Measurements from ENCODE around the gene KIFC3. TPM values are rescaled to one million over a fixed set of nuclear protein-coding genes. Genes with fewer than 3 reads are reported as not detected.
A peak's percentile ranks its signal among the peaks of the same experiment; 100 is the strongest.

The KIFC3 gene
- total and polyA plus RNA-seq, 2 of the 13 experiments (the other 11 are each of a cell fraction or from before 2014, with no cell fraction given), result 42.1 to 45.3 TPM

DNA sequence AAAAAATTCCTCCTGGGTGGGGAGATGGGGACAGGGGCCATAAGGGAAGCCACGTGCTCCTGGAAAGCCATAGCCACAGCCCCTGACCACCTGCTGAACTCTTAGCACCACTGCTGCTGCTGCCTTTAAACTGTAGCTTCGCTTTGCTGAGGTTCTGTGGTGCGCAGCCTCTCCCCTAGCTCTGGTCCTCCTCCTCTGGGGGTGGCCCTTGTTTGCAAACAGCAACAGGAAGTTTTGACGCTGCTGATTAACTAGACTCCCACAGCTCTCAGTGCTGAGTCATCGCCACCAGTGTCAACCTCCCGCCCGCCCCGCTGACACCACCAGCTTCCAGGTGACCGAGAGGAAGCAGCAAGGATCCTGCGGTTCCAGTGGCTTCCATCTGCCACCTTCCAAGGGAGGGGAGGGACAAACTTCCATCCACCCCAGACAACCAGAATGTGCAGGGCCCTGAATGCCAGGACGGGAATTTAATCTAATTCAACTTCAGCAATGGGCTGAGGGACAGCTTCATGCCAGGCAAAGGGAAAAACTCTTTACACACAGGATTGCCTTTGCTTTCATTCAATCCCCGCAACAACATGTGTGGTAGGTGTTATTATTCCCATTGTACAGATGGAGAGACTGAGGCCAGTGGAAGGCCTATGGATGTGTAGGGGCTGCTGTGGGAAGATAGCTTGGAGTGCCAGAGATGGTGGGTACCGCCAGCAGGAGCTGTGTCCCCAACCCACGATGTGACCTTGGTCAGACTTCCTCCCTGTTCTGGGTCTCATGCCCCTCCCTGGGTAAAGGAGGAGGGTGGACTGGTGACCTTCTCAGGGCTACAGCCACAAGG lies 8.1 kb upstream of the KIFC3 start (continued):
- TF ChIP-seq, protein P1, sequence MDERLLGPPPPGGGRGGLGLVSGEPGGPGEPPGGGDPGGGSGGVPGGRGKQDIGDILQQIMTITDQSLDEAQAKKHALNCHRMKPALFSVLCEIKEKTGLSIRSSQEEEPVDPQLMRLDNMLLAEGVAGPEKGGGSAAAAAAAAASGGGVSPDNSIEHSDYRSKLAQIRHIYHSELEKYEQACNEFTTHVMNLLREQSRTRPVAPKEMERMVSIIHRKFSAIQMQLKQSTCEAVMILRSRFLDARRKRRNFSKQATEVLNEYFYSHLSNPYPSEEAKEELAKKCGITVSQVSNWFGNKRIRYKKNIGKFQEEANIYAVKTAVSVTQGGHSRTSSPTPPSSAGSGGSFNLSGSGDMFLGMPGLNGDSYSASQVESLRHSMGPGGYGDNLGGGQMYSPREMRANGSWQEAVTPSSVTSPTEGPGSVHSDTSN (CRISPR knock-in tag; IDR thresholded peaks at IDR 0.05), result no peak; the same call in 1 of the 2 replicates
- TF ChIP-seq PRDM15 (CRISPR knock-in tag; IDR thresholded peaks at IDR 0.05) (no peak), MAF1 (CRISPR knock-in tag; IDR thresholded peaks at IDR 0.05; ENCODE audit: borderline replicate concordance) (no peak), STAG1 (CRISPR knock-in tag; IDR thresholded peaks at IDR 0.05) (peak; percentile 10; the same call in 1 of the 2 replicates), AGO1 (IDR thresholded peaks at IDR 0.05; ENCODE audit: low read depth, low read length, poor library complexity, severe bottlenecking) (no peak), FOXM1 (CRISPR knock-in tag; IDR thresholded peaks at IDR 0.05) (no peak), SUZ12 (IDR thresholded peaks at IDR 0.05; ENCODE audit: low read depth, low read length) (no peak), TSC22D2 (CRISPR knock-in tag; IDR thresholded peaks at IDR 0.05; ENCODE audit: borderline replicate concordance) (0 out of 2 replicates have a peak, but pooled peaks have one; percentile 71), RAD21 (CRISPR knock-in tag; IDR thresholded peaks at IDR 0.05) (no peak), SNAPC2 (CRISPR knock-in tag; IDR thresholded peaks at IDR 0.05) (peak; percentile 97), NFIC (IDR thresholded peaks at IDR 0.05; ENCODE audit: low read length) (no peak), SATB2 (CRISPR knock-in tag; IDR thresholded peaks at IDR 0.05) (no peak), CAMTA2 (CRISPR knock-in tag; IDR thresholded peaks at IDR 0.05; ENCODE audit: borderline replicate concordance) (no peak), ZNF749 (CRISPR knock-in tag; IDR thresholded peaks at IDR 0.05; ENCODE audit: borderline replicate concordance) (peak; percentile 85; the same call in 1 of the 2 replicates), CREB1 (IDR thresholded peaks at IDR 0.05) (no peak), CREB1 (CRISPR knock-in tag; IDR thresholded peaks at IDR 0.05) (peak; percentile 43; the same call in 1 of the 2 replicates), ZNF501 (CRISPR knock-in tag; IDR thresholded peaks at IDR 0.05) (peak; percentile 84), ZNF274 (CRISPR knock-in tag; IDR thresholded peaks at IDR 0.05) (no peak), ZNF703 (CRISPR knock-in tag; IDR thresholded peaks at IDR 0.05; ENCODE audit: borderline replicate concordance) (no peak; the same call in 1 of the 2 replicates)
- TF ChIP-seq, protein P2, sequence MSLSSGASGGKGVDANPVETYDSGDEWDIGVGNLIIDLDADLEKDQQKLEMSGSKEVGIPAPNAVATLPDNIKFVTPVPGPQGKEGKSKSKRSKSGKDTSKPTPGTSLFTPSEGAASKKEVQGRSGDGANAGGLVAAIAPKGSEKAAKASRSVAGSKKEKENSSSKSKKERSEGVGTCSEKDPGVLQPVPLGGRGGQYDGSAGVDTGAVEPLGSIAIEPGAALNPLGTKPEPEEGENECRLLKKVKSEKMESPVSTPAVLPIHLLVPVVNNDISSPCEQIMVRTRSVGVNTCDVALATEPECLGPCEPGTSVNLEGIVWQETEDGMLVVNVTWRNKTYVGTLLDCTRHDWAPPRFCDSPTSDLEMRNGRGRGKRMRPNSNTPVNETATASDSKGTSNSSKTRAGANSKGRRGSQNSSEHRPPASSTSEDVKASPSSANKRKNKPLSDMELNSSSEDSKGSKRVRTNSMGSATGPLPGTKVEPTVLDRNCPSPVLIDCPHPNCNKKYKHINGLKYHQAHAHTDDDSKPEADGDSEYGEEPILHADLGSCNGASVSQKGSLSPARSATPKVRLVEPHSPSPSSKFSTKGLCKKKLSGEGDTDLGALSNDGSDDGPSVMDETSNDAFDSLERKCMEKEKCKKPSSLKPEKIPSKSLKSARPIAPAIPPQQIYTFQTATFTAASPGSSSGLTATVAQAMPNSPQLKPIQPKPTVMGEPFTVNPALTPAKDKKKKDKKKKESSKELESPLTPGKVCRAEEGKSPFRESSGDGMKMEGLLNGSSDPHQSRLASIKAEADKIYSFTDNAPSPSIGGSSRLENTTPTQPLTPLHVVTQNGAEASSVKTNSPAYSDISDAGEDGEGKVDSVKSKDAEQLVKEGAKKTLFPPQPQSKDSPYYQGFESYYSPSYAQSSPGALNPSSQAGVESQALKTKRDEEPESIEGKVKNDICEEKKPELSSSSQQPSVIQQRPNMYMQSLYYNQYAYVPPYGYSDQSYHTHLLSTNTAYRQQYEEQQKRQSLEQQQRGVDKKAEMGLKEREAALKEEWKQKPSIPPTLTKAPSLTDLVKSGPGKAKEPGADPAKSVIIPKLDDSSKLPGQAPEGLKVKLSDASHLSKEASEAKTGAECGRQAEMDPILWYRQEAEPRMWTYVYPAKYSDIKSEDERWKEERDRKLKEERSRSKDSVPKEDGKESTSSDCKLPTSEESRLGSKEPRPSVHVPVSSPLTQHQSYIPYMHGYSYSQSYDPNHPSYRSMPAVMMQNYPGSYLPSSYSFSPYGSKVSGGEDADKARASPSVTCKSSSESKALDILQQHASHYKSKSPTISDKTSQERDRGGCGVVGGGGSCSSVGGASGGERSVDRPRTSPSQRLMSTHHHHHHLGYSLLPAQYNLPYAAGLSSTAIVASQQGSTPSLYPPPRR (CRISPR knock-in tag; IDR thresholded peaks at IDR 0.05; ENCODE audit: borderline replicate concordance), result peak; percentile 80

Measured in HepG2 (cell line).